GM21447 (cell line): ENCODE measurements around the gene KLF9.

Source experiments
- ATAC-seq: cut with Tn5 transposase; IDR thresholded peaks from one replicate; pipeline ENCODE4 v1.9.1; 2021; ENCODE audit not compliant: unreplicated experiment

Gene KLF9

DNA sequence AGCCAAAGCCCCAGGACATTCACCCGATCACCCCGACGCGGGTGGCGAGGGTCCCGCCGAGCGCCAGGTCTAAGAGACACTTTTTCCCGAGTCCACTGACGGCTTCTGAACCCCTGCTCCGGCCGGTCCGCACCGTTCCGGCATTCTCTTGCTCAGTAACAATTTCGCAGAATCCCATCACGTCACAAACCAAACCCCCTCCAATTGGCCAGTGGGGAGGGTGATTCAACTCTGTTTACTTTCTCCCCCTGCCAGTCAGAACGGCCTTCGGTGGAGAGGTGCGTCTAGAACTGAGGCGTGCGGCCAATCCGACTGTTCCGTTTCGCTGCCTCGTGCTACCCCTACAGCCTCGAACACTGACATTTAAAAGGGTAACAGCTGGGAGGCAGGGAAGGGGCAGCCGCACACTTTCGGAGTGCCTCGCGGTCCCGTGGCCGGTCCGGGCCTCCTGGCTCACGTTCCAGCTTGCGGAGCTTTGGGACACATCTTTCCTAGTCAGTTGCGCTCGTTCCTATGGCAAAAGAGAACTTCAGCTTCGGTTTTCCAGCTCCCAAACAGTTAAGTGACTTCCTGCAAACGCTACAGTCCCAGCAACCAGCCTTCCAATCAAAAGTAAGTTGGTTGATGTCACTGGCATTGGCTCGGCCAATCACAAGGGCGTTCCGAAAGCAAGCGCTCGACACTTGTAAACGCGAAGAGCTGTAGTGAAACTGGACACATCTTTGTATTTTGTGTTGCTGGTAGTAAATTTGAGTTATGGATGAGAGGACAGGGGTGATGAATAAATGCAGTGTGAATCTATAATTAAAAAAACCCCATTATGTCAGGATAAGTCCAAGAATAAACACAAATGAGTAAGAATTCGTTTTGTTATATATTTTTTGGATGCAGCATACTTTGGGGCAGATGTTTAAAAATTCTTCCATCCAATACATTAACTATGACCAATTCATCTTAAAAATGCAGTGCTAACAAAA lies at the start of gene KLF9:
Gene KLF9 (minus strand): TSS at position 859 of the 977 bp plus-strand sequence. CDS start 1,294 bp downstream, outside the sequence.
- ATAC-seq = peak; percentile 69

- ATAC-seq = no peak
Observed at GRCh38 chr9:70463877-70464276, 49.4 kb upstream of the KLF9 start.

GRCh38 chr9:70462300-70462699 lies 47.8 kb upstream of the KLF9 start:
- ATAC-seq = no peak

DNA sequence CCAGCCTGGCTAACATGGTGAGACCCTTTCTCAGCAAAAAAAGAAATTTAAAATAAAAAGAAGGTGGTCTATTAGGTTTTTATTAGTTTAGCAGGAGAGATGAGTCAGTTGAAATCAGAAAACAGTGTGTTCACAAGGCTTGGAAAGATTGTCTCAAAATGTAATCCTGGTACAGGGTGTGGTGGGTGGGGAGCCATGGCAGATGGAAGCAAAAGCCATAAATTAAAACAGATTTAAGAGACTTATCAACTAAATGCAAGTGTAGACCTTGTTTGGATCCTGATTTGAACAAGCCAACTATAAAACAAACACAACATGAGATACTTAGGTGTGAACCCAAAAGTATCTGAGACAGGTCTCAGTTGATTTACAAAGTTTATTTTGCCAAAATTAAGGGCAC lies 42.8 kb upstream of the KLF9 start:
- ATAC-seq = no peak

- ATAC-seq = no peak
Observed at GRCh38 chr9:70455993-70456704, 41.7 kb upstream of the KLF9 start.

- ATAC-seq = no peak
Observed at GRCh38 chr9:70452365-70452764, 37.9 kb upstream of the KLF9 start.

- no peak for ATAC-seq
Observed at GRCh38 chr9:70451765-70452164, 37.3 kb upstream of the KLF9 start.

GRCh38 chr9:70450738-70451137 lies 36.3 kb upstream of the KLF9 start:
- no peak for ATAC-seq

DNA sequence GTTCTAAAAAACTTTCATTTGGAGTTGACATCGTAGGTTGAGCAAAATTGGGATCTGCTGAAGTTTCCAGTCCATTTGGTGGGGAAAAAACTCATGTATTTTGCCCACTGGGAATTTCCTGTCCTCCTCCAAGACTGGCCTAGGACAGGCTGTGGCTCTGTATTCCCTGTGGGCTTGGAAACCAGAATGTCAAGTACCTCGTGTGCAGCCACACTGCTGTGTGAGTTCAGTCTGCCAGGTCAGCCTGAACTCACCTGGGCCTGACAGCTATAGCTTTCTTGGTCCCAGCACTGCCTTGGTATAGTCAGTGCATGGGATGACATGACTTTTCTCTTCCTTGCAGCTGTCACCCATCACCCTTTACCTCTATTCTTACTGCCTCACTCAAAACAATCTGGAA lies 35.0 kb upstream of the KLF9 start:
- no peak for ATAC-seq

- ATAC-seq = no peak
Observed at GRCh38 chr9:70448919-70449318, 34.5 kb upstream of the KLF9 start.

GRCh38 chr9:70444904-70445303 lies 30.4 kb upstream of the KLF9 start:
- ATAC-seq = no peak

DNA sequence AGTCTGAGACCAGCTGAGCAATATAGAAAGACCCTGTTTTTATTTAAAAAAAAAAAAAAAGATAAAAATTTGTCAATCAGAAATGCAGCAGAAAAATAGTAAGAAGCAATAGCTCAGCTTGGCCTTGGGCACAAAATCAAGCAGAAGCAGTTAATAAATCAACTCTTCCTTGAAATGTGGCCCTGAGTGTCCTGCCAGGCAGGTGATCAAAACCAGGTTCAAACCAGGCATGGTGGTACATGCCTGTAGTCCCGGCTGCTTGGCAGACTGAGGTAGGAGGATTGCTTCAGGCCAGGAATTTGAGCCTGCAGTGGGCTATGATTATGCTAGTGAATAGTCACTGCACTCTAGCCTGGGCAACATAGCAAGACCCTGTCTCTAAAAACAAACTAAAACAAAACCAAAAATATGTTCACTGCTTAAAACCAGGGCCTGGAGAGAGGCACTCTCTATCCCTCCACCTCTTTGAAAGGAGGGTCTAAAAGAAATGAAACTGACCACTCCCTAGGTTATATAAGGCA lies 27.9 kb upstream of the KLF9 start:
- no peak for ATAC-seq

GRCh38 chr9:70441622-70442021 lies 27.2 kb upstream of the KLF9 start:
- no peak for ATAC-seq

GRCh38 chr9:70439991-70440706 lies 25.7 kb upstream of the KLF9 start:
- ATAC-seq = no peak

DNA sequence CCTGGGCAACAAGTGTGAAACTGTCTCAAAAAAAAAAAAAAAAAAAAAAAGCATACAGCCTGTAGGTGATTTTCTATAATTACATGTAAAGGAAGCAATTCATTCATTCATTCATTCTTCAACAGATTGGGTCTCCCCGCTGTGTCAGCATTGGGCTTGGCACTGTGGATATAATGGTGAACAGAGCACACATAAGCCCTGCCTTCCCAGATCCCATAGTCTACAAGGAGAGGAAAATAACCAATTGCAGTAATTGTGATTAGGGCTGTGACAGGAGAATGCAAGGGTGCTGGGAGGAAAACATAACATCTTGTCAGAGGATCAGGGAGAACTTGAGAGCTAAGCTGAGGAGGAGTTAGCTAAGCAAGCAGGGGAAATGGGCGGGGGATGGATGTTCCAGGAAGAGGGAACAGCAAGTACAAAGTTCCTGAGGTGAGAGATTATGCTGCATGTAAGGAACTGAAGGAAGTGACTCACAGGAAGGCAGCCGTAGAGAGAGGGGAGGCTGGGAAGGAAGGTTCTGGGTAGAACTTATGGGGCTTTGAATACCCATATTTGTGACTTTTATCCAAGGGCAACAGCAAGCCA lies 24.0 kb upstream of the KLF9 start:
- ATAC-seq = no peak

DNA sequence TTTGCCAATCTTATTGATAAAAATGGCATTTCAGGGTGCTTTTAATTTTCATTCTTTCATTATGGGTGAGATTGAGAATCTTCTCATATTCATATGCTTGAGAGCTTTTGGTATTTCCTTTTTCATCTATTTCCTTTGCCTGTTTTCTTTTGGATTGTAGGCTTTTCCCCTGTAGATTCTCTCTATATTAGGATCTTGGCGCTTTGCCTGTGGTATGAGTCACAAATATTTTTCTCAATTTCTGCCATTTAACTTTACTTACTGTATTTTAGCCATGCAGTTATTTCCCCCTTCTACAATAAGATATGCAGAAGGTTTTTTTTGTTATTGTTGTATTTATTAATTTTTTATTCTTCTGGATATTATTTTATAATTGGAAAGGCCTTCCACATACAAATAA lies 21.5 kb upstream of the KLF9 start:
- ATAC-seq = no peak

DNA sequence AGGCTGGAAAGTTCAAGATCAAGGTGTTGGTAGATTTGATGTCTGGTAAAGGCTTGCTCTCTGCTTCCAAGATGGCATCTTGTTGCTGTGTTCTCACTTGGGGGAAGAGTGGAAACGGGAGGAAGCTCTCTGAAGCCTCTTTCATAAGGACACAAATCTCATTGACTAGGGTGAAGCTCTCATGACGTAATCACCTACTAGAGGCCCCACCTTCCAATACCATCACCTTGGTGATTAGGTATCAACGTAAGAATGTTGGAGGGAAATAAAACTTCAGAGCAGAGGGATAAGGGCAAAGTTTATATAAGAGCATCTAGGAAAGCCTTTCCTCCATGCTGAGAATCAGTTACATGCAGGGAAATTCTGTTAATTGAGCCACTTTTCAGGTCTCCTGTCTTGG lies 15.4 kb upstream of the KLF9 start:
- ATAC-seq = no peak

- ATAC-seq = no peak
Observed at GRCh38 chr9:70428781-70429180, 14.3 kb upstream of the KLF9 start.

DNA sequence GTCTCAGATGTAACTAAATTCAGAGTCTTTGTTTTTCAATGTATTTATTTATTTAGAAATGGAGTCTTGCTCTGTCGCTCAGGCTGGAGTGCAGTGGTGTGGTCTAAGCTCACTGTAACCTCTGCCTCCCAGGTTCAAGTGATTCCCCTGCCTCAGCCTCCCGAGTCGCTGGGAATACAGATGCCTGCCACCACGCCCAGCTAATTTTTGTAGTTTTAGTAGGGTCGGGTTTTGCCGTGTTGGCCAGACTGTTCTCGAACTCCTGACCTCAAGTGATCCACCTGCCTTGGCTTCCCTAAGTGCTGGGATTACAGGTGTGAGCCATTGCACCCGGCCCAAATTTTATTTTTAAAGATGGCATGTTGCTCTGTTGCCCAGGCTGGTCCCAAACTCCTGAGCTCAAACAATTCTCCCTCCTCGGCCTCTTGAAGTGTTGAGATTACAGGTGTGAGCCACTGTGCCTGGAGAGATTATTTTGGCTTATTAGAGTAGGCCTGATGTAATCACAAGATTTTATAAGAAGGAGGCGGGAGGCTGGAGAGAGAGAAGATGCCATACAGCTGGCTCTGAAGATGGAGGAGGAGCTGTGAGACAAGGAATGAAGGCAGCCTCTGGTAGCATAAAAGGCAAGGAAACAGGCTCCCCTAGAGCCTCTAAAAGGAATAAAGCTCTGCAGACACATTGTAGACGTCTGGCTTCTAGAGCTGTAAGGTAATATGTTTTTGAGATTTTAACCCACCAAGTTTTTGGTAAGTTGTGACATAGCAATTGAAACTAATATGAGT lies 12.9 kb upstream of the KLF9 start:
- no peak for ATAC-seq

DNA sequence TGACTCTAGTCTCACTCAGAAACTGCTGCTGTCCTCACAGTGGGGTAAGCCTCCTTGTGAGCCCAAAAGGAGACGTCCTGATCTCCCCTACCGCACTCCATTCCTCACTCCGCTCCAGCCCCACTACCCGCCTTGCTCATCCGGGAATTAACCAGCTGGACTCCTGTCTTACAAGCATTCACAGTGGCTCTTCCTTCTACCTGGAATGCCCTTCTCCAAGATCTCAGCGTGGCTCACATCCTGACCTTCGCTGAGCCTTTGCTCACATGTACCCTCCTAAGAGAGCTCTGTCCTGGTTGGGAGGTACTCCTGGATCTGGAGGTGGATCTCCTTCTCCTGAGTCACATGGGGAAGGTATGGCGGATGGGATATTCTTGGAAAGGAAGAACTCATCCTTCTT lies 10.7 kb upstream of the KLF9 start:
- ATAC-seq = no peak
